Measurements from ENCODE around the gene EPN2.
A peak's percentile ranks its signal among the peaks of the same experiment; 100 is the strongest.
"Not testable (repeated sequence)": the region's sequence is repeated elsewhere in the genome, so short reads cannot be mapped to it uniquely, and the experiment has no call there.

Gene EPN2

GRCh38 chr17:19268611-19269010 lies 31.4 kb downstream of the EPN2 start:
- no peak for DNase-seq (ENCODE audit: low spot score)

- DNase-seq (ENCODE audit: low spot score): no peak
Observed at GRCh38 chr17:19269106-19269505, 31.9 kb downstream of the EPN2 start.

- no peak for DNase-seq (ENCODE audit: low spot score)
Observed at GRCh38 chr17:19269641-19270040, 32.5 kb downstream of the EPN2 start.

DNA sequence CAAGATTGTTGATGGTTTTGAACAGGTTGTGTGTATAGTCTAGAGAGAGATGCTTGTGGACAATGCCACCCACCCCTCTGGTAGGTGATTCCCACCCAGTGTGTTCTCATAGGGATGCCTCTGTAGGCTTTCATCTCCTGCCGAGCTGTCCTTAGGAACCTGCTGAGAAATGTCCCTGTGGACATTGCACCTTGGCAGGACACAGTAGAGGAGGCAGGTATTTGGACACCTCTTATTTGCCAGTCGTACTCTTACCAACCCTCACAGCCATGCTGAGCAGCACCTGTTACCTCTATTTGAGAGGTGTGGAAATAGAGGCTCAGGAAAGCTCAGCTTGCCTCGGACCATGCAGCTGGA lies 33.2 kb downstream of the EPN2 start:
- DNase-seq (ENCODE audit: low spot score): no peak

DNA sequence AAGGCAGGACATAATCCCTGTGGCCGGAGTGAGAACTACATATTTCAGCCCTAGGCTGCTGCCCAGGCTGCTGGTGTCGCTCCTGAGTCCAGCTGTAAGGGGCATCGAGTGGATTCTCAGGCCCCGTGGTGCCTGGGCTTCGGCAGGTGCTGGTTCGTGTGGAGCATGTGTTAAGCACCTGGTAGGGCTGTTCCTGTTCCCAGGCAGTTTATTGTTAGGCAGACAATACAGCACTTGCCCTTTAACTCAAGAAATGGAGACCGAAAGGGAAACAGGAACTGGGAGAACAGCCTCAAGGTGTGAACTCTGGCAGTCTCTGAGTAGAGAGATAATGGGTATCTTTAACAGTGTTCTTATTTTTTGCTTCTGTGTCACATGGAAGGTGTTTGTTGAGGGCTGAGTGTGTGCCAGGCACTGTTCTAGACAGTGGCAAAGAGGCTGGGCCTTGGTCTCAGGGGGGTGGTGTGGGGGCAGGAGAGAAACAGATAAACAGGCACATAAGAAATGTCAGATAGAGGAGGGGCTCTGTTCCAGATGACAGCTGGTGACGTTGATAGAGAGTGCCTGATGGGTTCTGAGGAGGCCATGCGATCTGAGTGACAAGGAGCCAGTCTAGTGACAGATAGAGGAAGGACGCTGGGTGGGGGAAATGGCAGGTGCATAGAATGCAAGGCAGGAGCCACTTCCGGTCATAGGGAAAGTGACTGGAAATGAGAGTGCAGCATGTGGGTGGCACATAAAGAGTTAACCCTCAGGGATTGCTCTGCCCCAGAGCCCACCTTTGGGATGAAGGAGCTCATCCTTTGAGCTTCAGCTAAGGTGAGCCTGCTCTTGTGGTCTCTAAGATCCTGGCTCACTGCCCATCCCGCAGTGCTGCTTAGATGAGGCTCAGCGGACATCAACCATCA lies 33.8 kb downstream of the EPN2 start:
- no peak for DNase-seq (ENCODE audit: low spot score)

DNA sequence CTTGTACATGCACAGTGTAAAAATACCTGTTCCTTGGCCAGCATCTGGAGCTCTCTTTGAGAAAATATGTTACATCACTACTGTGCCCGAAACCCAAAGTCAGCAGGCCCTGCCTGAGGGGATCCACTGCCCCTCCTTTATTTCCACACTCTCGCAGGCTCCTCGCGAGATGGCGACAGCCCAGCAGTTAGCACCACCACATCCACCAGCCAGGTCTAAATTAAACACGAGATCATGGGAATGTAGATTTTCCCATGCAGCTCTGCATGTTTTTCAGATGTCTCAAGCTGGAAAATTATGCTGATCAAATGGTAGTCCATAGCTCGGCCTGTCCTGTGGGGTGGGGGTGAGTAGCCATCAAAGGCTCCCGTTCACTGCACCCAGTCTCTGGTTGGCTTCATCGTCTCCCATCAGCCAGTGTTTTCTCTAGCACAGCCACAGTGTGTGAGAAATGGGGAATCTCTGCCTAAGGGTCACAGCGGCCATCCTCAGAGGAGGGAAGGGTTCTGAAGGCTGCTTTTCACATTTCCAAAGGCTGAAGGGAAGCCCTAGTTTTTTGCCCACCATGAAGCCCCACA lies 34.7 kb downstream of the EPN2 start:
- peak; percentile 68 for DNase-seq (ENCODE audit: low spot score)

DNA sequence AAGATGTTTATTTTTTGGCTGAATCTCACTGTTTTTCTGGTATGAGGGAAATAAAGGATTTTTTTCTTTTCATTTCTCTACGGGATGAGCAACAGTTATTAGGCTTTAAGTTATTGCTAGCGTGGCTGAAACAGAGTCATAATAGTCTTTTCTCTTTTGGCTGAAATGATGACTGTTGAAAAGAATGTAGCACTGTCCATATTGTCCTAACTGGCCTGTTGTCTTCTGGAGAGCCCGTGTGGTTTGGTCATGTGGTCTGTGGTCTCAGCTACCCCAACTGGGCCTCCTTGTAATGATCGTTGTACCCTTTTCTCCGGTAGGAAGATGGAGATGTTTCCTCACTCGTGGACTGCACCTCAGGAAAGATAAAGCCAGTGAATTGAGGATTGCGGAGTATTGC lies 36.6 kb downstream of the EPN2 start:
- no peak for DNase-seq (ENCODE audit: low spot score)

GRCh38 chr17:19274893-19275292 lies 37.7 kb downstream of the EPN2 start:
- DNase-seq (ENCODE audit: low spot score): no peak

DNA sequence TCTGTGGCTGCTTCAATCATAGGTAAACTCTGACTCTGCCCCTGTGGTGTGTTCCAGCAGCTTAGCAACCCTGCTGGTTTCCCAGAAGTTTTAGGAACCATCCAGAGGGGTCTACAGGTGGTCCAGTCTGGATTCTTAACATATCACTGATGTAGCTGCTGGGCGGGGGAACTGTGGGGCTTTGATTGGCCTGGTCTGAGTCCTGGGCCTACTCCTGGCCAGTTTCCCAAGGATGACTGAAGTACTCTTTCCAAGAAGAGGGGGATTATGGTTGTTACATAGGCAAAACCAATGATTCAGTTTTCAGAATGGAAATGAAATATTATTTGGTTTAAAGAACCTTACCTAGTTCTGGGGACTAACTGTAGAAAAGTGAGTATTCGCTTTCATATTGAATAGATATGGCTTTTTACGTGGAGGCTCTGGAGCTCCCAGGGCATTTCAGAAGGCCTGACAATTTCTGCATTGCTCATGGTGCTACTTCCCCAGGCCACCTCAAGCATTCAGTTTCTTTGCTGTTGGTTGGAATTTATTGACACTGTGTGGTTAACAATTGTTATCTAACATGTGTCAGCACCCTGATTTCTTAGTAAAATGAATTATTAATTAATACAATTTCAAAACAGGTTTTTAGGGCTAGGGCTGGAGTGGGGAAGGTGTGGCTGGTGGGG lies 38.4 kb downstream of the EPN2 start:
- no peak for DNase-seq (ENCODE audit: low spot score)

- not testable (repeated sequence) for DNase-seq (ENCODE audit: low spot score)
Observed at GRCh38 chr17:19278284-19278683, 41.1 kb downstream of the EPN2 start.

GRCh38 chr17:19278729-19279128 lies 41.6 kb downstream of the EPN2 start:
- no peak for DNase-seq (ENCODE audit: low spot score)

DNA sequence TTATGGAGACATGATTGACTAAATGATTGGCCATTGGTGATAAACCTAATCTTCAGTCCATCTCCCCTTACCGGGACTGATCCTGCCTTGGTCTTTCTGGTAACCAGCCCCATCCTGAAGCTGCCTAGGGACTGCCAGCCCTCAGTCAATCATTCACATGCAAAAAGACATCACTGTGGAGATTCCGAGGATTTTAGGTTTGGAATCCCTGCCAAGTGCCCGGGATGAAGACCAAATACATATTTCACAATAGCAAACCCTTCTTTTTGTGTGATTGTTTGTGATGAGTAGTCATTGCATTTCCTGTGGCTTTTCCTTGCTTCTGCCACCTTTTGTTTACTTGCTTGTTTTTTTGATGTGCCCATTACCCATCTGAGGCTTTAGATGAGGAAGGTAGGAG lies 44.0 kb downstream of the EPN2 start:
- DNase-seq (ENCODE audit: low spot score): no peak

GRCh38 chr17:19284005-19284959 lies 47.1 kb downstream of the EPN2 start:
- no peak for DNase-seq (ENCODE audit: low spot score)

- DNase-seq (ENCODE audit: low spot score): no peak
Observed at GRCh38 chr17:19285213-19285900, 48.2 kb downstream of the EPN2 start.

- no peak for DNase-seq (ENCODE audit: low spot score)
Observed at GRCh38 chr17:19286751-19287341, 49.7 kb downstream of the EPN2 start.

GRCh38 chr17:19287651-19288050 lies 50.5 kb downstream of the EPN2 start:
- no peak for DNase-seq (ENCODE audit: low spot score)

GRCh38 chr17:19288453-19288852 lies 51.3 kb downstream of the EPN2 start:
- DNase-seq (ENCODE audit: low spot score): no peak

DNA sequence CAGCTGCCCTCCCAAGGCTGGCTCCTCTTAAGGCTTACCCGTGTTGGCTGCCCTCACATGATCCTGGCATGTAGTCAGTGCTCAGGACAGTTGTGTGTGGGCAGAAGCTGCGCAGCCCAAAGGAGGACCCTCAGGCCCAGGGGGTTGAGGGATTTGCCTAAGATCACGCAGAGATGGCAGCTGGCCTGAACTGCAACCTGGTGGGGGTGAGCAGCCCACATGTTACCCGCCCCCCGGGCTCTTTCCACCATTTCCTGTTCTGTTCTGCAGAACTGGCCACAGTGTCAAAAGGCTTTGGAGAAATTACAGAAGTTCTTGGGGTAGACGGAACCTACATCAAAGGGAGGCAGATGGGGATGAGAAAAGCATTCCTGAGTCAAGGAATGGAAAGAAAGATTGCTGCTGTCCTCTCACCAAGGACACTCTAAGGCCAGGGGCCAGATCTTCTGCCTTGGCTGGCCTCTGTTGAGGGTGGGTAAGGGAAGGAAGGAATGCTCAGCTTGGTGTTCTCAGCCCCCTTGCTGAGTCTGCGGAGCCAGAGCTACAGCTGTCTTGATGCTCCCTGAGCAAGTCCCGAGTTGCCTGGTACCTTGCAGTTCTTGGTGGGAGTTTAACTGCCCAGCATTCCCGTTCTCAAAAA lies 53.0 kb downstream of the EPN2 start:
- DNase-seq (ENCODE audit: low spot score): no peak

- no peak for DNase-seq (ENCODE audit: low spot score)
Observed at GRCh38 chr17:19291646-19292376, 54.6 kb downstream of the EPN2 start.

- DNase-seq (ENCODE audit: low spot score): no peak
Observed at GRCh38 chr17:19292377-19292711, 55.2 kb downstream of the EPN2 start.
